ENCODE results near the gene ALDH3A2. TPM values are rescaled to one million over a fixed set of nuclear protein-coding genes. Genes with fewer than 3 reads are reported as not detected.

Gene ALDH3A2
- total and polyA plus RNA-seq, 3 donors from 2014 or later, result 76.0 to 125 (median 100.0) TPM

- Histone ChIP-seq H3K9me3 (no peaks in the 10 kb centered on the region), H3K4me1 (no peaks in the 10 kb centered on the region), H3K27ac (no peak overlapping the region), H3K4me3 (peak overlapping the region; percentile 9 to 29), H3K36me3 (ENCODE audit: low read depth, missing control alignments) (no peaks in the 10 kb centered on the region), H3K27me3 (no peaks in the 10 kb centered on the region)
- 69 to 78% methylated on average over 8 to 16 of the region's 16 CpGs for WGBS, 2 donors
- DNase-seq, result no peak
- intact Hi-C loops (cut with DNase I; ENCODE audit: low total_unique reads), result no loop called here
- TF ChIP-seq POLR2A (IDR thresholded peaks at IDR 0.05) (no peak), CTCF (IDR thresholded peaks at IDR 0.05) (no peak)
Observed at GRCh38 chr17:19713462-19713861, 64.9 kb downstream of the ALDH3A2 start.

- Histone ChIP-seq H3K9me3 (no peaks in the 10 kb centered on the region), H3K27me3 (no peaks in the 10 kb centered on the region), H3K36me3 (ENCODE audit: low read depth, missing control alignments) (no peaks in the 10 kb centered on the region), H3K27ac (no peak overlapping the region), H3K4me3 (peak overlapping the region; percentile 9 to 29), H3K4me1 (no peaks in the 10 kb centered on the region)
- 80% methylated on average over 28 of the region's 28 CpGs; no CpG with 5 or more reads in 1 of the 2 donors for WGBS, 2 donors
- intact Hi-C loops (cut with DNase I; ENCODE audit: low total_unique reads), result no loop called here
- no peak for TF ChIP-seq POLR2A (IDR thresholded peaks at IDR 0.05)
- no peak for TF ChIP-seq CTCF (IDR thresholded peaks at IDR 0.05)
- DNase-seq, result no peak
Observed at GRCh38 chr17:19713901-19714361, 65.4 kb downstream of the ALDH3A2 start.

GRCh38 chr17:19714542-19715411 lies 66.2 kb downstream of the ALDH3A2 start:
- Histone ChIP-seq H3K9me3 (no peaks in the 10 kb centered on the region), H3K4me1 (no peaks in the 10 kb centered on the region), H3K36me3 (ENCODE audit: low read depth, missing control alignments) (no peaks in the 10 kb centered on the region), H3K27me3 (no peaks in the 10 kb centered on the region), H3K4me3 (no peak overlapping the region), H3K27ac (no peak overlapping the region)
- intact Hi-C loops (cut with DNase I; ENCODE audit: low total_unique reads), result no loop called here
- 94% methylated on average over 10 to 27 of the region's 27 CpGs for WGBS, 2 donors
- DNase-seq, result no peak
- no peak for TF ChIP-seq POLR2A (IDR thresholded peaks at IDR 0.05)
- TF ChIP-seq CTCF (IDR thresholded peaks at IDR 0.05), result no peak

- TF ChIP-seq POLR2A (IDR thresholded peaks at IDR 0.05), result no peak
- no peak for TF ChIP-seq CTCF (IDR thresholded peaks at IDR 0.05)
- peak; percentile 33 for DNase-seq
- Histone ChIP-seq H3K9me3 (no peaks in the 10 kb centered on the region), H3K27me3 (no peaks in the 10 kb centered on the region), H3K4me1 (peaks cover 5% of the 10 kb centered on the region), H3K36me3 (ENCODE audit: low read depth, missing control alignments) (no peaks in the 10 kb centered on the region), H3K27ac (no peak within 1 kb of the TSS), H3K4me3 (no peak within 1 kb of the TSS)
- 77% methylated on average over 10 of the region's 13 CpGs; no CpG with 5 or more reads in 1 of the 2 donors for WGBS, 2 donors
- intact Hi-C loops (cut with DNase I; ENCODE audit: low total_unique reads), result no loop called here
Observed at GRCh38 chr17:19716108-19717030, 67.8 kb downstream of the ALDH3A2 start, which contains the start of gene SLC47A2. SLC47A2 (minus strand) TSS chr17:19716584; CDS start chr17:19716555, 29 bp downstream.

Data from testis (tissue), 3 donors.